ENCODE results near the gene C9orf72.

Gene C9orf72

DNA sequence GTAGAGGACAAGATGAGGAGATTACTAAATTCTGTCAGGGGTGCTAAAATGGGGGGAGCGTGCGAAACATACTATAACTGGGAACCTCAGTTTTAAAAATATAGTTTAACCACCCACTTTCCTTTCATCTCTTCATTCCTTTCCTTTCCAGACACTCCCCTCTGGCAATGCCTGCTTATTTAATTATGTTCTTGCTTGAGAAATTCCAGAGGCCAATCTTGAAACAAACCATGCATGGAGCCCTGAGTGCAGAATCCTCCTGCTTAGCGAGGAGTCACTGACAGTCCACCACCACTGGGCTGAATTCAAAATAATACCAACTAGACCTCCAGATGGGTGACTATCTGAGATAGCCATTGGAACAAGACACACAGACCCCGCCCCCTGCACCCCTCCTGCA is 29.7 kb upstream of the C9orf72 start:
- no peak for DNase-seq (ENCODE audit: low read depth)
- no peak overlapping the region for H3K4me3 ChIP-seq (ENCODE audit: low read depth, low read length)
- TF ChIP-seq, protein P1, sequence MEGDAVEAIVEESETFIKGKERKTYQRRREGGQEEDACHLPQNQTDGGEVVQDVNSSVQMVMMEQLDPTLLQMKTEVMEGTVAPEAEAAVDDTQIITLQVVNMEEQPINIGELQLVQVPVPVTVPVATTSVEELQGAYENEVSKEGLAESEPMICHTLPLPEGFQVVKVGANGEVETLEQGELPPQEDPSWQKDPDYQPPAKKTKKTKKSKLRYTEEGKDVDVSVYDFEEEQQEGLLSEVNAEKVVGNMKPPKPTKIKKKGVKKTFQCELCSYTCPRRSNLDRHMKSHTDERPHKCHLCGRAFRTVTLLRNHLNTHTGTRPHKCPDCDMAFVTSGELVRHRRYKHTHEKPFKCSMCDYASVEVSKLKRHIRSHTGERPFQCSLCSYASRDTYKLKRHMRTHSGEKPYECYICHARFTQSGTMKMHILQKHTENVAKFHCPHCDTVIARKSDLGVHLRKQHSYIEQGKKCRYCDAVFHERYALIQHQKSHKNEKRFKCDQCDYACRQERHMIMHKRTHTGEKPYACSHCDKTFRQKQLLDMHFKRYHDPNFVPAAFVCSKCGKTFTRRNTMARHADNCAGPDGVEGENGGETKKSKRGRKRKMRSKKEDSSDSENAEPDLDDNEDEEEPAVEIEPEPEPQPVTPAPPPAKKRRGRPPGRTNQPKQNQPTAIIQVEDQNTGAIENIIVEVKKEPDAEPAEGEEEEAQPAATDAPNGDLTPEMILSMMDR (IDR thresholded peaks at IDR 0.05; ENCODE audit: insufficient read depth, low read depth, low read length, missing control alignments), result no peak

DNA sequence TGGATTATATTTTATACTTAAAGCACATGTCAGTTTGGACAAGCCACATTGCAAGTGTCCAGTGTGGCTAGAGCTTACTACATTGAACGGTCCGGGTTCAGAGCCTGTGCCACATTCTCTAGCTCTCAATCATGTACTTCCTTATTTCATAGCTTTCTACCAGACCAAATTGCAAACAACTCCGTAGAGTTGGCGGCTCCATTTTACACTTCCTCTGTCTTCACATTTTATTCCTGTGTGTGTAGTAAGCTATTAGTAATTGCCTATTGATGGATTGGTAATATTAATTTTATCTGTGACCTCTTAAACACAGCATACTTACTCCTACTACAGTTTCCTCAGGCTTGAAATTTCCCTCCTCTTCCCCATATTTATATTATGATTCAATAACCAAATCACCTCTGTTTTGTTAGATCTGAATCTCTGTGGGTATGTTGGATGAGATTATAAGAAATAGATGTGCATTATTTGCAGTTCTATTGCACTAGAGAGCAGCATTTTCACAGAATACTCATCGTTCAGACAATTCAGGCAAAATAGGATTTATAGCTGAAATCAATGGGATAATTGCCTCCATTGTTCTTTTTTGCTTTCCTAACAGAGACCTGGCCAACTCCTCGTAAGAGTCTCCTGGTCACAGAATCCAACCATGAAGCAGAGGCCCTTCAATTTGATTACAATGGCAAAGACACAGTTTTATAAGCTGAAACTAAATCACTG is 29.0 kb upstream of the C9orf72 start:
- DNase-seq (ENCODE audit: low read depth), result no peak
- TF ChIP-seq, protein P1 (IDR thresholded peaks at IDR 0.05; ENCODE audit: insufficient read depth, low read depth, low read length, missing control alignments), result no peak
- no peak overlapping the region for H3K4me3 ChIP-seq (ENCODE audit: low read depth, low read length)

DNA sequence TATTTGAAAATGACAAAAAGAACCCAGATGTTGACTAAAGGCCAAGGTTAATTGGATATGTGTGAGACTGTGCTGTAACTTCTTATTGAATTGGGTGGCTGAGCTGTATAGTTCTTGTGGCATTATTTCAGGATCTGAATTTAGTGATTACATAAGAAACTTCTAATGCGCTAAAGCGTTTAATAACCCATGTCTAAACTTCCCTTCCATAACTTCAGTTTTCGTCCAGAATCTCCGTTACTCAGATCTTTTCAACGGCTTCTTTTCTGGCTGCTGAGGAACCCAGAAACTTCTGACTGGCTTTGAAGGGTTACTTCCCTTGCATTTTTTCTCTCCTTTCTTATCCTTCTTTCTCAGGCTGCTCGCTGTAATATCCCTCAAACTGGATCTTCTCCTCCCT is 28.1 kb upstream of the C9orf72 start:
- DNase-seq (ENCODE audit: low read depth), result no peak
- TF ChIP-seq, protein P1 (IDR thresholded peaks at IDR 0.05; ENCODE audit: insufficient read depth, low read depth, low read length, missing control alignments), result no peak
- H3K4me3 ChIP-seq (ENCODE audit: low read depth, low read length), result no peak overlapping the region

DNA sequence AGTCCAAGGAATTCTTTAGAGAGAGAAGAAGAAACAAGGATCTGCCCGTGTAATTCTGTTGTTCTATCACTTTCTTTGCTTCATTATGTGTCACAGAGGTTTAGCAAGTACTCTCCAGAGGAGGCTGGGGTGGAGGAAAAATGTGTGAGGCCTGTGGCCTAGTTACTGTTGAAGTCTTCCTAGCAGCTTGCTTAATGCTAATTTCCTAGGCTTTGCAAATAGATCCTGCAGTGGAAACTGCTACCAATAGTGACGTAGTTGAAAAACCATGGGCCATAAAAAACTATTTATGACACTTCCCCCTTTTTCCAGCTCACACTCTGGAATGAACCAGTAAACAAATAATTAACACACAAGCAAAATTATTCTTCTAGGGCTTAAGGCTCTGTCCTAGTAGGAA is 27.0 kb upstream of the C9orf72 start:
- TF ChIP-seq, protein P1 (IDR thresholded peaks at IDR 0.05; ENCODE audit: insufficient read depth, low read depth, low read length, missing control alignments), result no peak
- H3K4me3 ChIP-seq (ENCODE audit: low read depth, low read length), result no peak overlapping the region
- no peak for DNase-seq (ENCODE audit: low read depth)

DNA sequence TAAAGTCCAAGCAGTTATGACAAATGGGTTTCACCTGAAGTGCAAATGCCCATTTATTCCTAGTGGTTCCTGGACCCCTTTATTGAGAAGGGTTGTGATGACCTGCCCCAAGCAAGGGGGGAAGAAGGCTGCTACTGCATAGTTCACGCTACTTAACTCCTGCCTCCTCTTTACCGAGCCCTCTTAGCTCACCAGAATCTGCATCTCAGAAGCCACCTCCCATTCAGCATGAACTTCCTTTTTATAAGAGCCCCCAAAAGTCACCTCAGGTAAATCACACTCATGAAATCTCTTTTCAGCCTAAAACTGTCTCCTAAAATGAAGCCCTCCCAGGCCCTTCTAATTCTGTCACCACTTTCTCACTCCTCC is 26.6 kb upstream of the C9orf72 start:
- DNase-seq (ENCODE audit: low read depth), result no peak
- TF ChIP-seq, protein P1 (IDR thresholded peaks at IDR 0.05; ENCODE audit: insufficient read depth, low read depth, low read length, missing control alignments), result no peak
- H3K4me3 ChIP-seq (ENCODE audit: low read depth, low read length), result no peak overlapping the region

DNA sequence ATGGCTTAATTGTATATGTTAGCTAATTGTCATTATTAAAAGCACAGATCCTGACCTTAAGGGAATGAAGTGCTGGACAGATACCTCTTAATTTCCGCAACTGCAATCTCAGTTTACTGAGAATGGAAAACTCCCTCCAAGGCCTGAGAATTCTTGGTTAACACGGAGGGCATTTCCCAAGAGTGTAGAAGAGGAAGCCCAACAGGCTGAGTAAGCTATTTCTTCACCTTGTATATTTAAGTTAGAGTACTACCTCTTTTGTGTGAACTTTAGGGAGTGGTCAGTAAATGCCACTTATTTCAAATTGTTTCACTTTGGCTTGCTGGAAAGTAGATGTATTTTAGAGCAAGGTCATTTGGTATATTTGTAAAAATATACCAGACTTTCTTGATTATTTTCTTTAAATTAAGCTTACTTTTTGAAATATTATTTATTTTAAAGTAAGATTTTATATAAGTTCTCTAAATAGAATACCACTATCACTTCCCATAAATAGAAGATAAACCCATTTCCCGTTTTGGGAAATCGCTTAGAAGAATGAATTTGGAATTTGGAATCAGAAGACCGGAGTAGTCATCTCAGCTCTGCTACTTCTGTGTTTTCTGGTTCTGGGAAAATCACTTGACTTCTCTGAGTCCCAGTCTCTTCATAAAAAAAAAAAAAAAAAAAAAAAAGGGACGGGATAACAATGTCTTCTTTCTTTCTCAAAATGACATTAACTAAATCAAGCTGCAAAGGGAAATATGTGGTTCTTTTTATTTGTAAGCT is 26.0 kb upstream of the C9orf72 start:
- no peak overlapping the region for H3K4me3 ChIP-seq (ENCODE audit: low read depth, low read length)
- no peak for DNase-seq (ENCODE audit: low read depth)
- TF ChIP-seq, protein P1 (IDR thresholded peaks at IDR 0.05; ENCODE audit: insufficient read depth, low read depth, low read length, missing control alignments), result no peak

Measured in GM12865 (cell line).